ENCODE measurements around the gene NTS.

GRCh38 chr12:85877459-85877858 lies 3.4 kb downstream of the NTS start:
- no peak for TF ChIP-seq CTCF (conservative IDR thresholded peaks at IDR 0.05; ENCODE audit: low read depth in 2 of 2)
- no peak for TF ChIP-seq POLR2AphosphoS5 (IDR thresholded peaks at IDR 0.05; ENCODE audit: low read depth)
- TF ChIP-seq EZH2 (IDR thresholded peaks at IDR 0.05; ENCODE audit: low read depth, unreplicated experiment) = no peak
- TF ChIP-seq, protein P1, sequence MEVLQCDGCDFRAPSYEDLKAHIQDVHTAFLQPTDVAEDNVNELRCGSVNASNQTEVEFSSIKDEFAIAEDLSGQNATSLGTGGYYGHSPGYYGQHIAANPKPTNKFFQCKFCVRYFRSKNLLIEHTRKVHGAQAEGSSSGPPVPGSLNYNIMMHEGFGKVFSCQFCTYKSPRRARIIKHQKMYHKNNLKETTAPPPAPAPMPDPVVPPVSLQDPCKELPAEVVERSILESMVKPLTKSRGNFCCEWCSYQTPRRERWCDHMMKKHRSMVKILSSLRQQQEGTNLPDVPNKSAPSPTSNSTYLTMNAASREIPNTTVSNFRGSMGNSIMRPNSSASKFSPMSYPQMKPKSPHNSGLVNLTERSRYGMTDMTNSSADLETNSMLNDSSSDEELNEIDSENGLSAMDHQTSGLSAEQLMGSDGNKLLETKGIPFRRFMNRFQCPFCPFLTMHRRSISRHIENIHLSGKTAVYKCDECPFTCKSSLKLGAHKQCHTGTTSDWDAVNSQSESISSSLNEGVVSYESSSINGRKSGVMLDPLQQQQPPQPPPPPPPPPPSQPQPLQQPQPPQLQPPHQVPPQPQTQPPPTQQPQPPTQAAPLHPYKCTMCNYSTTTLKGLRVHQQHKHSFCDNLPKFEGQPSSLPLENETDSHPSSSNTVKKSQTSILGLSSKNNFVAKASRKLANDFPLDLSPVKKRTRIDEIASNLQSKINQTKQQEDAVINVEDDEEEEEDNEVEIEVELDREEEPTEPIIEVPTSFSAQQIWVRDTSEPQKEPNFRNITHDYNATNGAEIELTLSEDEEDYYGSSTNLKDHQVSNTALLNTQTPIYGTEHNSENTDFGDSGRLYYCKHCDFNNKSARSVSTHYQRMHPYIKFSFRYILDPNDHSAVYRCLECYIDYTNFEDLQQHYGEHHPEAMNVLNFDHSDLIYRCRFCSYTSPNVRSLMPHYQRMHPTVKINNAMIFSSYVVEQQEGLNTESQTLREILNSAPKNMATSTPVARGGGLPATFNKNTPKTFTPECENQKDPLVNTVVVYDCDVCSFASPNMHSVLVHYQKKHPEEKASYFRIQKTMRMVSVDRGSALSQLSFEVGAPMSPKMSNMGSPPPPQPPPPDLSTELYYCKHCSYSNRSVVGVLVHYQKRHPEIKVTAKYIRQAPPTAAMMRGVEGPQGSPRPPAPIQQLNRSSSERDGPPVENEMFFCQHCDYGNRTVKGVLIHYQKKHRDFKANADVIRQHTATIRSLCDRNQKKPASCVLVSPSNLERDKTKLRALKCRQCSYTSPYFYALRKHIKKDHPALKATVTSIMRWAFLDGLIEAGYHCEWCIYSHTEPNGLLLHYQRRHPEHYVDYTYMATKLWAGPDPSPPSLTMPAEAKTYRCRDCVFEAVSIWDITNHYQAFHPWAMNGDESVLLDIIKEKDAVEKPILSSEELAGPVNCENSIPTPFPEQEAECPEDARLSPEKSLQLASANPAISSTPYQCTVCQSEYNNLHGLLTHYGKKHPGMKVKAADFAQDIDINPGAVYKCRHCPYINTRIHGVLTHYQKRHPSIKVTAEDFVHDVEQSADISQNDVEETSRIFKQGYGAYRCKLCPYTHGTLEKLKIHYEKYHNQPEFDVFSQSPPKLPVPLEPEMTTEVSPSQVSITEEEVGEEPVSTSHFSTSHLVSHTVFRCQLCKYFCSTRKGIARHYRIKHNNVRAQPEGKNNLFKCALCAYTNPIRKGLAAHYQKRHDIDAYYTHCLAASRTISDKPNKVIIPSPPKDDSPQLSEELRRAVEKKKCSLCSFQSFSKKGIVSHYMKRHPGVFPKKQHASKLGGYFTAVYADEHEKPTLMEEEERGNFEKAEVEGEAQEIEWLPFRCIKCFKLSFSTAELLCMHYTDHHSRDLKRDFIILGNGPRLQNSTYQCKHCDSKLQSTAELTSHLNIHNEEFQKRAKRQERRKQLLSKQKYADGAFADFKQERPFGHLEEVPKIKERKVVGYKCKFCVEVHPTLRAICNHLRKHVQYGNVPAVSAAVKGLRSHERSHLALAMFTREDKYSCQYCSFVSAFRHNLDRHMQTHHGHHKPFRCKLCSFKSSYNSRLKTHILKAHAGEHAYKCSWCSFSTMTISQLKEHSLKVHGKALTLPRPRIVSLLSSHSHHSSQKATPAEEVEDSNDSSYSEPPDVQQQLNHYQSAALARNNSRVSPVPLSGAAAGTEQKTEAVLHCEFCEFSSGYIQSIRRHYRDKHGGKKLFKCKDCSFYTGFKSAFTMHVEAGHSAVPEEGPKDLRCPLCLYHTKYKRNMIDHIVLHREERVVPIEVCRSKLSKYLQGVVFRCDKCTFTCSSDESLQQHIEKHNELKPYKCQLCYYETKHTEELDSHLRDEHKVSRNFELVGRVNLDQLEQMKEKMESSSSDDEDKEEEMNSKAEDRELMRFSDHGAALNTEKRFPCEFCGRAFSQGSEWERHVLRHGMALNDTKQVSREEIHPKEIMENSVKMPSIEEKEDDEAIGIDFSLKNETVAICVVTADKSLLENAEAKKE (CRISPR knock-in tag; IDR thresholded peaks at IDR 0.05) = no peak
- no peak for TF ChIP-seq EZH2phosphoT487 (IDR thresholded peaks at IDR 0.05; ENCODE audit: unreplicated experiment)
- TF ChIP-seq CREB1 (CRISPR knock-in tag; IDR thresholded peaks at IDR 0.05; ENCODE audit: low read depth) = no peak
- TF ChIP-seq, protein P2, sequence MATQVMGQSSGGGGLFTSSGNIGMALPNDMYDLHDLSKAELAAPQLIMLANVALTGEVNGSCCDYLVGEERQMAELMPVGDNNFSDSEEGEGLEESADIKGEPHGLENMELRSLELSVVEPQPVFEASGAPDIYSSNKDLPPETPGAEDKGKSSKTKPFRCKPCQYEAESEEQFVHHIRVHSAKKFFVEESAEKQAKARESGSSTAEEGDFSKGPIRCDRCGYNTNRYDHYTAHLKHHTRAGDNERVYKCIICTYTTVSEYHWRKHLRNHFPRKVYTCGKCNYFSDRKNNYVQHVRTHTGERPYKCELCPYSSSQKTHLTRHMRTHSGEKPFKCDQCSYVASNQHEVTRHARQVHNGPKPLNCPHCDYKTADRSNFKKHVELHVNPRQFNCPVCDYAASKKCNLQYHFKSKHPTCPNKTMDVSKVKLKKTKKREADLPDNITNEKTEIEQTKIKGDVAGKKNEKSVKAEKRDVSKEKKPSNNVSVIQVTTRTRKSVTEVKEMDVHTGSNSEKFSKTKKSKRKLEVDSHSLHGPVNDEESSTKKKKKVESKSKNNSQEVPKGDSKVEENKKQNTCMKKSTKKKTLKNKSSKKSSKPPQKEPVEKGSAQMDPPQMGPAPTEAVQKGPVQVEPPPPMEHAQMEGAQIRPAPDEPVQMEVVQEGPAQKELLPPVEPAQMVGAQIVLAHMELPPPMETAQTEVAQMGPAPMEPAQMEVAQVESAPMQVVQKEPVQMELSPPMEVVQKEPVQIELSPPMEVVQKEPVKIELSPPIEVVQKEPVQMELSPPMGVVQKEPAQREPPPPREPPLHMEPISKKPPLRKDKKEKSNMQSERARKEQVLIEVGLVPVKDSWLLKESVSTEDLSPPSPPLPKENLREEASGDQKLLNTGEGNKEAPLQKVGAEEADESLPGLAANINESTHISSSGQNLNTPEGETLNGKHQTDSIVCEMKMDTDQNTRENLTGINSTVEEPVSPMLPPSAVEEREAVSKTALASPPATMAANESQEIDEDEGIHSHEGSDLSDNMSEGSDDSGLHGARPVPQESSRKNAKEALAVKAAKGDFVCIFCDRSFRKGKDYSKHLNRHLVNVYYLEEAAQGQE (IDR thresholded peaks at IDR 0.05; ENCODE audit: unreplicated experiment) = no peak
- no peak for TF ChIP-seq ZNF331 (CRISPR knock-in tag; IDR thresholded peaks at IDR 0.05; ENCODE audit: low read depth)
- TF ChIP-seq ZNF114 (CRISPR knock-in tag; IDR thresholded peaks at IDR 0.05) = no peak
- TF ChIP-seq ETS1 (IDR thresholded peaks at IDR 0.05) = no peak
- no peak for TF ChIP-seq STAT1 (IDR thresholded peaks at IDR 0.05; ENCODE audit: unreplicated experiment)

Measured in GM23338 (cell line).